HG03095 (cell line): ENCODE data around the gene TEAD1.

Experiments
- ATAC-seq: cut with Tn5 transposase; IDR thresholded peaks from one replicate; pipeline ENCODE4 v1.9.1; 2021; ENCODE audit warnings: moderate library complexity; ENCODE audit not compliant: unreplicated experiment

The TEAD1 gene

GRCh38 chr11:12673924-12674570 lies at the start of gene TEAD1:
Gene TEAD1 (plus strand): TSS chr11:12674421.
- peak; percentile 76 for ATAC-seq

DNA sequence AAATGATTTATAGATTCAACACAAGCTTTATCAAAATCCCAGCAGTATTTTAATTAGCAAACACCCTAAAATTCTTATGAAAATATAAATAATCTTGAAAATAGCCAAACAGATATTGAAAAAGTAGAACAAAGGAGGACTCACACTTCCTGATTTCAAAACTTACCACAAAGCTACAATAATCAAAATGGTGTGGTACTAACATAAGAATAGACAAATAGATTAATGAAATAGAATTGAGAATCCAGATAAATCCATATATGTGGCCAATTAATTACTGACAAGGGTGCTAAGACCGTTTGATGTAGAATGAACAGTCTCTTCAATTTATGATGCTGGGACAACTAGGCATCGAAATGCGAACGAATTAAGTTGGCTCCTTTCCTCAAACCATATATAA lies 49.6 kb upstream of the TEAD1 start:
- ATAC-seq, result no peak

GRCh38 chr11:12625438-12626071 lies 48.7 kb upstream of the TEAD1 start:
- ATAC-seq, result no peak

- ATAC-seq, result no peak
These were observed 47.6 kb upstream of the TEAD1 start for GRCh38 chr11:12626616-12627015.

DNA sequence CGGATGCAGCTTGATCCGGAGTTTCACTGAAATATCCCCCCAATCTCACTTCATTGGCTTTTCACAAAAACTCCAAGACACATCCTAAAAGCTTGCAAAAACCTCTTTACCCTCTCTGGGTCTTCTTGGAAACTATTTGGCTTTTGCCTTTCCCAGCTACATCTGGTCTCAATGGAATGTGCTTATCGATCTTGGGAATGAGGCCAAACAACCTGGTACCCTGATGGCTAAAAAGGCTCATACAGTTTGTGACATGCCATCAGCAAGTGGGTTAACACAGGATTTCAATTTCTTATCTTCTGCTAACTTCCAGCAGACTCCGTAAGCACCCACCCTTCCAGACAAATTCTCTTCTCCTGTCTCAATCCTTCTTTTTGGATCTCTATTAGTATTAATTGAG lies 45.9 kb upstream of the TEAD1 start:
- no peak for ATAC-seq

DNA sequence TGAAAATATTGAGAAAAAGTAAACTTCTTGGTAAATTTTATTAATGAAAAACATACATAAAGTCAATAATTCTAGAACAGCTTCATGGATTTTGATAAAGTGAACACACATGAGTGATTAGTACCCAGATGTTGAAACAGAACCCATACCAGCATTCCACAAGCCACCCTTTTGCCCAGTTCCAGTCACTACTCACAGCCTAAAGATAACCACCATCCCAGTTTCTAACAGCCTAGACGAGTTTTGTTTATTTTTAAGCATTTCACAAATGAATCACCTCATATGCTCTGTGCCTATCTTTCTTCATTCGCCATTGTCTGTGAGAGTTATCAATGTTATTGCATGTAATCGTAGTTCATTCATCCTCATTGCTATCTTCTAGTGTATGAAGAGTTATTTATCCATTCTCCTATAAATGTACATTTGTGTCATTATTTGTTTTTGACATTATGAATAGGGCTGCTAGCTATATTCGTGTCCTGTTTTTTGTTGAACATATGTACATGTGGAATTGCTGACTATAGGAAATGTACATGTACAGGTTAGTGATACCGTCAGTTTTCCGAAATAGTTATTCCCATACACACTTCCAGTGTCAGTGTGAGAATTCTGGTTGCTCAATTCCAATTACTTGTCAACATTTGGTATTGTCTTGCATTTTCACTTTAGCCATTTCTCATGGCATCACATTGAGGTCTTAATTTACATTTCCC lies 44.5 kb upstream of the TEAD1 start:
- no peak for ATAC-seq

GRCh38 chr11:12631651-12632050 lies 42.6 kb upstream of the TEAD1 start:
- no peak for ATAC-seq

GRCh38 chr11:12634329-12634728 lies 39.9 kb upstream of the TEAD1 start:
- no peak for ATAC-seq

GRCh38 chr11:12636871-12637410 lies 37.3 kb upstream of the TEAD1 start:
- no peak for ATAC-seq

DNA sequence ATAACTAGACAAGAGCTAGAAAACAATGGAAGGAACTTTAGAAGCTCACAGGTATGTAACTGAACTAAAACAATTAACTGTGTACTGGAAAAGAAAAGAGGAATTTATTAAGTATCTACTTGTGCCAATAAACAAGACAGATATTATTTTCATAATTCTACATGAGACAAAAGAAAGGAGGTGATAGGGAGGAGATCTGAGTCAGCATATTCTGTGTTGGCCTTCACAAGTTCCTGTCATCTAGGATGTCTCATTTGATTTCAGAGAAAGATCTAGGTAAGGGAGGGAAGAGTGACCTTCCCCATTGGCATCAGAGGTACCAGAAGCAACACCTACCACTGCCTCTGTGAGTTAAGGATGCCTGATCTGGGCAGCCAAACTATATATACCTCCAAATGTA lies 34.8 kb upstream of the TEAD1 start:
- no peak for ATAC-seq

GRCh38 chr11:12640355-12640754 lies 33.9 kb upstream of the TEAD1 start:
- ATAC-seq, result no peak

GRCh38 chr11:12640926-12641849 lies 33.0 kb upstream of the TEAD1 start:
- ATAC-seq, result no peak

GRCh38 chr11:12642040-12642439 lies 32.2 kb upstream of the TEAD1 start:
- no peak for ATAC-seq

- no peak for ATAC-seq
These were observed 31.3 kb upstream of the TEAD1 start for GRCh38 chr11:12642806-12643428.

GRCh38 chr11:12646478-12646877 lies 27.7 kb upstream of the TEAD1 start:
- ATAC-seq, result no peak

- ATAC-seq, result no peak
These were observed 20.5 kb upstream of the TEAD1 start for GRCh38 chr11:12653729-12654128.

GRCh38 chr11:12655842-12656241 lies 18.4 kb upstream of the TEAD1 start:
- no peak for ATAC-seq

DNA sequence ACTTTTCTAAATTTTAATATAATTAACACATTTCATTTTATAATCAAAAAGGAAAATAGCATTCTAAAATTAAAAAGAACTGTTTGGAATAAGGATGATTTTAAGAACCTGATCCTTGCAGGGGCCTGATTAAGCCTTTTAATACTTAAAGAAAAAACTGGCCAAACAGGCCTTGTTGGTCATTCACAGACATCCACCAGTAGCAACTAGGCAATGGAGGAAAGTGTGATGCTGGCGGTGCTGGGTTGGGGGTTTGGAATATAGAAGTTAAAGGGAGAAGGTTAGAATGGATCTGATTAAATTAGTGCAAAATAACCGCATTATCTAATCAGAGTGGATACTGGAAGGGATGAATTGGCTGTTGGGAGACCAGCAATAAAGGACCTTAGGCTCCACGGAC lies 16.9 kb upstream of the TEAD1 start:
- no peak for ATAC-seq

DNA sequence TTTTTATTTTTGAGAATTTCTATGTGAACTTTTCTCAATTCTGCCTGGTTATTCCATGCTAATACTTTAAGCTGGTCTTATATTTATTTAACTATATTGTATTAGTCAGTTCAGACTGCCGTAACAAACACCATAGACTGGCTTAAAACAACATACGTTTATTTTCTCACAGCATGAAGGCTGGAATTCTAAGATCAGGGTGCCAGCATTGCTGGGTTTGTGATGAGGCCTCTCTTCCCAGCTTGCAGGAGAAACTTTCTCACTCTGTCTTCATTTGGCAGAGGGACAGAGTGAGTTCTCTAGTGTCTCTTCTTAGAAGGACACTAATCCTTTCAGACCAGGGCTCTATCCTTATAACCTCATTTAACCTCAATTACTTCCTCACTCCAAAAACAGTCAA lies 16.2 kb upstream of the TEAD1 start:
- no peak for ATAC-seq

GRCh38 chr11:12662101-12662689 lies 12.0 kb upstream of the TEAD1 start:
- ATAC-seq, result no peak
